ENCODE results near the gene GMDS.
A peak's percentile ranks its signal among the peaks of the same experiment; 100 is the strongest.

Gene GMDS

DNA sequence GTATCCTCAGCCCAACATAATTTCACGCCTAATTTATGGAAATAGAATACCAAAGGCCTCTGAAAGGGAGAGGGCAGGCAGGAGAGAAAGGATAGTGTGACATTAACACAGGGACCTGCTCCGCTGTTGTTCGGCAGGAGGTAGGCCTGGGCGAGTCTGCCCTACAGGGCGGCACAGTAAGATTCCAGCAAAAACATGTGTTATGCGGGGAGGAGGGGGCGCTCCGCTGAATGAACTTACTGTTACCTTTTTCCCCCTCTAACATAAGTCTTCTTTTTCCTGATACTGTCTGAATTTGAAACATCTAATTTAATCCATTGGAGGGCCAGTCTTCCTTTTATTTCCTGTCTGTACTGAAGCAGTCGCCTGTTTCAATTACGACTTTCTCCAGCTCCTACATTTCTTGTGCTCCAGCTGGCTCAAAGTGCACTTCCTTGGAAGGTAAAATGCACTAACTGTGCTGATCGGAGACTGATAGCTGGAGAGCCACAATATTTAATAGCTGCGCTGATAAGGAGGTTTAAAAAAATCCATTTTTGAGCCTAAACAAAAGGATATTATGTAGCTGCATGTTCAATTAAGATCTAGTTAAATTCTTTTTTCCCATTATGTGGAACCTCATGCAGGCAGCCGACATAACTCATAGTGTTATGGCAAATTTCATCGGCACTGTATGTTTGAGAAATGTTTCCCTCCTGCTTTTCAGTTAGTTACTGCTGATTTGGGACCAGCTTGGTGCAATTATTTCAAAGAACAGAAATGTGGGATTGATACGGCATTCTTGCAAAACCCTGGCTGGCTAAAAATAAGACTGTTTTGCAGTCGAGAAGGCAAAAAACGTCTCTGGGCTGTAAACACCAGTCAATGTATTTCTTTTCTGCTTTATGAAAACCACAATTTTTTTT is 442.7 kb downstream of the GMDS start:
- no peak for DNase-seq (ENCODE audit: low read depth in 3 of 3)

DNA sequence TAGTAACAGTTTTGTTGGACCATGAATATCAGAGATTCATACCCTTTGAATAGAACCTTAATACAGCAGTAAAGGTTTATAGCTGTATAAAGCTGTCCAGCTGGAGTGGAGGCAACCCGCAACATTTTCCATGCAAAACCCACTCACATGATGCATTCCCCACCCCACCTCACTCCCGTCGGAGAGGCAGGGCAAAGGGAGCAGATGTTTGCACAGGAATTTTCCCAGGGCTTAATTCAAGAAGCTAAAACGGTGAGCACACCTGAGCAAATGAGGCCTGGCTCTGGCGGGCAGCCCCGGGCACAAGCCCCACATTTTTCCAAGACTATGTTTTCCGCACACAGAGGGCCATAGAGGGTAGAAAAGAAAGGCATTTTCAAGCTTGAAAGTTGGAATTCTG is 444.0 kb downstream of the GMDS start:
- no peak for DNase-seq (ENCODE audit: low read depth in 3 of 3)

DNA sequence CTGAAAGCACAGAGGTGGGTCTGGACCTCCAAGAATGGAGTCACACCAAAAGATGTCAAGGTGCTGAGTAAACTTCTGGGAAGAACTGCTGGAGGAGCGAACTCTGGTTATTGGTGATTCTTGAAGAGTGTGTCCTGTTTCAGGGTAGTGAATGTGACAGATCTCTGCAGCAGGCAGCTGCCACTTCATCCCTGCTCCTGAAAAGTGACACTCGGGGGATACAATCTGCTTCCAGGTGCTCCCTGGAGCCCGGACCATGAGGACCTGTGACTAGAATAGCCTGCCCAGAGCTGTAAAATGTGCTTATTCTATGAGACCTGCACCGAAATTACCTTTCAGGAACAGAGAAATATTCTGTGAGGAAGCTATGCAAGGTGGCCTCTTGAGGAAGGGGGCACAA is 444.6 kb downstream of the GMDS start:
- DNase-seq (ENCODE audit: low read depth in 3 of 3), result no peak

DNA sequence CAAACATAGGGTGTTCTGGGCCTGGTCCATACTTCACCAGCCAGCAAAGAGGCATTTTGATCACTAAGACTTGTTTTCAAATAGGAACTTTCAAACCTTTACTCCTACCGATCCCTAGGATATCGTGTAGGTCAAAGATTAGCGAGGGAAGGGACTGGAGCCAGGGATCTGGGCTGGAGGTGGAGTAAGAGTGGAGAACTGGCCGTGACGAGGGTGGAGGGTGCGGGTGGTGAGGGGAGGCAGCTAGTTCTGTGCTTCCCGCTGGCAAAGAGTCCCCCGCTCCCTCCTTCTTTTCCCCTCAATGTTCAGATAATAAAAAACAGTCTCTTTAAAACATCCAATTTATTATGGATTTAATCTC is 446.5 kb downstream of the GMDS start:
- no peak for DNase-seq (ENCODE audit: low read depth in 3 of 3)

DNA sequence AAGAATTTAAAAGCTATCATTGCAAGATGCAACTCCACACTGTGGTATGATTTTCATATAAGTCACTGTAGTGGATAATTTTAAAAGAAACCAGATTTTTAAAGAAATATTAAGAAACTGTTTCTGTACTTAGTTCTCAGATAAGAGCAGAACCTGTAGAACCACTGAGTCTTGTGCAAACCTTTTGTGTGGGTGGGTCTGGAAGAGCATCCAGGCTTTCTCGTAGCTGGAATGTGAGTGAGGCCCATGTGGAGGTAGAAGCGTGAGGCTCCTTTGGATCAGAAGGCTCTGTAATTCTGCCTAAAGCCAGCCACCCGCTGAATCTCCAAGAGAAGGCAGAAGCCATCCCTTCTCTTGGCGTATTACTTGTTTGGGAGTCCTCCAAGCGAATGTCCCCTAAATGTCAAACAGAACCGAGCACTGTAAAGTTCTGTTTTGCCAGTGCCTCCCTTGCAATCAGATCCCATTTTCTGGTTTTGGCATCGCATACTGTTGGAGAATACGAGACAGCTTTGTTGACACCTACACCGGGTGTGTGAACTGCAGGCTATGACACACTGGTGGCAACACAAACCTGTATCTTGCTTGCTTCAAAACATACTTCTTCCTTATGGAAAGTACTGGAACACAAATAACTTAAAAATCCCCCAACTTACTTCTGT is 447.0 kb downstream of the GMDS start:
- DNase-seq (ENCODE audit: low read depth in 3 of 3), result no peak

DNA sequence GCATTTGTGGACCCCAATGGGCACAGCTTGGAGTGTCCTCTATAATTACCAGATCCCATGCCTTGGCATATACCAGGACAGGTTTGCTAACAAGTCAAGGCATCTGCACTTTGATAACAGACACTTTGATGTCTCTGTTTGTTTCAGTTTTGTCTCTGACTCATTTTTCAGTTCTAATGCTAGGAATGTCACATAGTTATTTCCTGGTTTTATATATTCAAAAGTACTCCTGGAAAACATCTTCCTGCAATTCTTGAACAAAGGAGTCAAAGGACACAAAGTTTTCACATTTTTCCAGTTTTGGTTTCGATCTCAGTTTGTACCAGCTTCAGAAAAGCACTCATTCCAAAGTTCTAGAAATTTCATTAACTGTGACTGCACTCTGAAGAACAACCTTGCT is 447.6 kb downstream of the GMDS start:
- no peak for DNase-seq (ENCODE audit: low read depth in 3 of 3)

DNA sequence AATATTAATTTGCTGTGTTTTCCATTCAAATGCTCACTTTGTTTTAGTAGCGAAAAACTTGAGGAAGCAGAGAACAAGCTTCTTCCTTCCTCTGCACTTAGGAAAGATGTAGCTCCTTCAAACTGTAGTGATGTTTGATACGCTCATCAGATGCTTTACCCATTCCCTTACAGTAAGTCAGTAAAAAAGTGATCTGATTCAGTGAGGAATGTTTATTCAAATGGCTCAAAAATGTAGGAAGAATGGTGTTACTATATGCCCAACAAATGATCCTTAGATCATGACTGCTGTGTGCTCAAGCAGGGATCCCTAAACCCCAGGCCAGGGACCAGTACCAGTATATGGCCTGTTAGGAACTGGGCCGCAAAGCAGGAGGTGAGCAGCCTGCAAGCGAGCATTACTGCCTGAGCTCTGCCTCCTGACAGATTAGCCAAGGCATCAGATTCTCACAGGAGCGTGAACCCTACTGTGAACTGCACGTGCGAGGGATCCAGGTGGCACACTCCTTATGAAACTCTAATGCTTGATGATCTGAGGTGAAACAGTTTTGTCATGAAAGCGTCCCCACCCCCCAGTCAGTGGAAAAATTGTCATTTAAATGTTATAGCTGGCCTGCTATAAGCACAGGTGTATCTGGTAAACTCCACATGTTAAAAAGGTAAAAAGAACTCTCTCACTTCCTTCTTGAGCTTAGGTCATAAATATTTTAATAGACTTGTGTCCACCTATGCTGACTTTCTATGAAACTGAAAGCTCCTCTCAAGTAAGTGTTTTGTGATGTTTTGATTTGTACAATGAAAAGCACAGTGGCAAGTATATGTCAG is 448.5 kb downstream of the GMDS start:
- DNase-seq (ENCODE audit: low read depth in 3 of 3), result no peak

DNA sequence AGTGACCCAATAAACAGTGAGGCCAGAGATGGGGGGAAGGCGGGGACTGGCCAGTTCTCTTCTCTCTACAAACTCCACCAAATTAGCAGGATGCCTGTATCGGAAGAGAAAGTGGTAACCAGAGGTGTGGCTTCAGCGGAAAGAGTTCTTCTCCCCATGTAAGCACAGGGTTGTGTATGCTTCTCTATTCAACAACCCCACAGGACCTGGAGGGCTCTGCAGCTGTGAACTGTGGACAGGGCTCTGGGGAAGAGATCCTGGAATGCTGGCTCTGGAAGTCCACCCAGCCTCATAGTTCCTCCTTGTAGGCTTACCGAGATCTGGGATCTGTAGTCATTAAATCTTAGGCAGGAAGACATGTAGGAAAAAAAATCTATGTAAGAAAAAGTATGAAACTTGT is 449.5 kb downstream of the GMDS start:
- no peak for DNase-seq (ENCODE audit: low read depth in 3 of 3)

DNA sequence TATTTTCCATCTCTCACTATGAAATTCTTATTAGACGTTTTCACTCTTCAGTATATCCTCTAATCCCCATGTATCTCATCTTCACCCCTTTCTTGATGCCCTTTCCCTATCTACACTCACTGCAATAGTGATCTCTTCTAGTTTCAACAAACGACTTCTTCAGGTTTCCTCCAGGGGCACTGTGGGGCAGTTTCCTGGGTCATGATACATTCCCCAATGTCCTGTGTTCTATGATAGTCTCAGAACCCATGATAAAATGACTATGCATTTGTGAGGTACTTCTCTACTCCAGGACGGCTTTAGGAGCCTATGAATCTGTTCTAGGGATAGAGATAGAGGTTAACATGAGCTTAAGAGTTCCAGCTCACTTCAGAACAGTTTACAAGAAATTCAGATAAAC is 452.4 kb downstream of the GMDS start:
- DNase-seq (ENCODE audit: low read depth in 3 of 3), result no peak

DNA sequence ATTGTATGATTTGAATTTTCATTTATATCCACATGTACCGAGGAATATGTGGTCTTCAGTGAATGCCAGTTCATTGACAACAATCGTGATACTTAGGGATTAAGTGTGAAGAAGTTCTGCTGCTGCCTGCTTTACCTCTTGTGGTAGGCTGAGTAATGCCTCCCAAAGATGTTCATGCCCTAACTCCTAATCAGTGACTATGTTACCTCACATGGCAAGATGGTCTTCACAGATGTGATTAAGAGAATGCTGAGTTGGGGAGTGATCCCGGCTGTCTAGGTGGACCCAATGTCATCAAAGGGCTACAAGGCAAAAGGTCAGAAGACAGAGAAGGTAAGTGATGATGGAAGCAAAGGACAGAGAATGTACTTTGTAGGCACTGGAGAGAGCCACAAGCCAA is 454.7 kb downstream of the GMDS start:
- no peak for DNase-seq (ENCODE audit: low read depth in 3 of 3)

DNA sequence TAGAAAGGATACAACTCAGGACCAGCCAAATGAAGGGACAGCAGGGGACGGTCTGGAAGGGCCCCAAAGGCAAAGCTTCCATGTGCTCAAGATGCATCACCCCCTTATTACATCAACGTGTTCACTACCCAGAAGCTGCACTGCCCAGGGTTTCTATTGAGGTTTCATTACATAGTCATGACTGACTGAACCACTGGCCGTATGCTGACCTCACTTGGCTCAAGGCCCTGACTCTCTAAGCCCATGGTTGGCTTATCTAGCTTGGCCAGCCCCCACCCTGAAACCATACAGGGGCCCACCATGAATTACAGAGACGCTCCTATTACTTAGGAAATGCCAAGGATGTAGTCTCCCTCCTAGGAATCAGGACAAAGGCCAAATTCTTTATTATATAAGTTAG is 456.3 kb downstream of the GMDS start:
- DNase-seq (ENCODE audit: low read depth in 3 of 3), result no peak

DNA sequence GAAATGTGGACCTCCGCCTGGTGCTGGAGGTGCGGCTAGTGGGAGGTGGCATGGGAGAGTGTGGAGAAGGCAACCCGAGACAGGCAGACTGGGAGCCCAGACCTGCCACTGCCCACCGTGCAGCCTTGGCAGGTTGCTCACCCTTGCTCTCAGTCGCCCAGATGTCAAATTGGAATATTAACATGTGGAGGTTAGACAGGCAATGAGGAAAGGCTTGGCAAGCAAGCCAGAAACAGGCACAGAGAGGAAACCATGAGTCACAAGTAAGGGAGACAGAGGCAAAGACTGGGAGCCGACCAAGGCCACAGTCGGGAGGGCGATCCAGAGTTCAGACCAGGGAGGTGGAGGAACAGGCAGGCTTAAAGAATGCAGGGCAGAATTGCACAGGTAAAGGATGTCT is 457.5 kb downstream of the GMDS start:
- no peak for DNase-seq (ENCODE audit: low read depth in 3 of 3)

DNA sequence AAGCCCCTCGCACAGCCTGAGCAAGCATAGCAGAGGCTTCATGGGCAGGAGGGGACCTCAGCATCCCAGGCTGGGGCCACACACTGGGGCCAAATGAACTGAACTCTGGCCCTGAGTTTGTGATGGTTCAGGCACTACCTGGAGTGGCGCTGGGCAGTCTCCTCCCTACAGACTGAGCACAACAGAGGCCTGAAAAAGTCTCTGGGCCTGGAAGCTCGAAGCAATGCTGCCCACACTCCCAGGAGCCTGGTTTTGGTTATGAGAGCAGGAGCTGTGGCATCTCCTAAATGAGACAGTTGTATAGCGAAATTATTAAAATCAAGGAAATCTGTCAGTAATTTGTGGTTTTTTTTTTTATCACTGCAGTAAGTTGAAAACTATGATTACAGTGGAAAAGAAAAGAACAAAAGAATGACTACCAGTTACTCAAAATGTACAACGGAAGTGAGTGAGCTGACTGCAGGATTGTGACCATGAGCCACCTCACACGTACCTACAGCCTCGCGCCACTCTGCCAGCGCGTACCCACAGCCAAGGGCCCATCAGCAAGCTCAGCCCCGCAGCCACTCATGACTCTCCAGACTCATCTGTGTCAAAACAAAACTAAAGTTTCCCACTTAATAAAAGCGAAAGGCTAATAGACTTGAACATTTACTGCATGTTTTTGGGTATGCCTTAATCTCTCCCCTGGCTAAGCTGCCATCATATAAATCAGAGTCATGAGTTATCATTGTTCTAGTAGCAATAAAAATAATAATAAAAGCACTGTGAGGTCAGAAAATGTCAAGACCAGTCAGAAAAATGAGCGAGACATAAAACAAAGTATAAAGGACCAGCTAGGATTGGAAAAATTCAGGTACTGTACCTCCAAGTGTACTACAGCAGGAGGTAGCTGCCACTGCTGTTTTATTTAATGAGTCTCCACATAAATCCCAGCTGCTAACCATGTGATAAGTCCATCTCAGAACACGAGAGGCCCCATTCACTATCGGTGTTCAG is 458.7 kb downstream of the GMDS start:
- DNase-seq (ENCODE audit: low read depth in 3 of 3), result peak in 1 of 3 experiments; percentile 31

DNA sequence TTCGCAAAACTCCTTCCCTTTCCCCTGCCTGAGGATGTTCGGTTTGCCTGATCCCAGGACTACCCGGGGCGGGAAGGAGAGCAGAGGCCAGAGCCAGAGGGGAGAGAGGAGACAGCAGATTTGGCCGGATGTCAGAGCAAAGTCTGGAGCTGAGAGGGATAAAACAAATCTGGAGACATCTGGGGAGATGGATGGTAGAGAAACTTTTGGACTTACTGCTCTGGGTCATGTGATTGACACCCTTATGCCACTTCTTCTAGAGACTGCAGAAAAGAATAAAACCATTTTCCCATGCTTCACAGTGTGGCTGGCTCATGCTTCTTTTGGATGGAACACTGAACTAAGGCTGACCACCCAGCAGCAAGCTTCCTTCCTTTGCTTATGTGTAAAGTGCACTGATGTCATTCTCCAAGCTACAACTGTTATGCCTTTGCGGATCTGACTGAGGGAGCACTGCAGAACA is 461.0 kb downstream of the GMDS start:
- DNase-seq (ENCODE audit: low read depth in 3 of 3), result no peak

DNA sequence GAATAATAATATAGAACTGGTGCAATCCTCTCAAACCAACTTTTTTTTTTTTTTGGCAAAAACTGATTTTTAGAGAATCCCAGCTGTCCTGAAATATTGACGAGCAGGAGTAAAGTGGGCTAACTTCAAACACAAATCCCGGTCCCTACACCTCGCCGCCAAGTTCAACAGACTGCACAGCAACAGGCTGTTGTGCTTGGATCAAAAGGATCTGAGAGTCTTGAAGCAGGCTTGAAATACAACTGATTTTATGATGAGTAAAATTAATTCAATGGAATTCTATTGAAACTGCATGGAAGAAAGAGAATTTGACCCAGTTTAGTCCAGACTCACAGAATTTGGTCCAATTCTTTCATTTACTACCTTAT is 463.6 kb downstream of the GMDS start:
- DNase-seq (ENCODE audit: low read depth in 3 of 3), result no peak

DNA sequence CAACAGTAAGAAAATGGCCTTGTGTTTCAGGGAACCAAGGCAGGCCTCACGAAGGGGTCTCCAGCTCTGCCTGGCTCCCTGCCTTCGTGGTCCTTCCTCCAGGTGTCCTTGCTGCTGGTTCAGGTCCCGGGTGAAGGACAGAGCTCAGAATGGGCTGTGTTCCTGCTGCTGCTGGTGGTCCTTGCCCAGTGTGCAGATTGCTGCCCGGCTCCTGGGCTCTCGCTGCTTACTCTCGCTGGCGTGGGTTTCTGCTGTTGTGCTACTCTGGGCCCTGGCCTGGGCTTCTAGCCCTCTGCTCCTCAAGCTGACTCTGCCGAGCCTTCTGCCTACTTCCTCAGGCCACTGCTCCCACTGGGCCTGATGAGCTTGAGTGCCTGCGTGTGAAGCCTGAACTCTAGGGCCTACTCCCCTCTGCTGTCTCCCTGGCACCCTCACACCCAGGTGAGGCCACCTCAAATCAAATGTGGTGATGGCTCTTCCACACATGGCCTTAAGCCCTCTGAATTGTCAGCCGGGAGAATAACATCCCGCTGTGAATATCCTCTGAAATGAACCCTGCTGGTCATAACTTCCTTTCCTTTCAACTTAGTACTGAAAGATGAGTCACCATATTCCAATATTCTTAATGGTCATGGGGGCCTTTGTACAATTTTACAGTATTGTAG is 464.1 kb downstream of the GMDS start:
- no peak for DNase-seq (ENCODE audit: low read depth in 3 of 3)

DNA sequence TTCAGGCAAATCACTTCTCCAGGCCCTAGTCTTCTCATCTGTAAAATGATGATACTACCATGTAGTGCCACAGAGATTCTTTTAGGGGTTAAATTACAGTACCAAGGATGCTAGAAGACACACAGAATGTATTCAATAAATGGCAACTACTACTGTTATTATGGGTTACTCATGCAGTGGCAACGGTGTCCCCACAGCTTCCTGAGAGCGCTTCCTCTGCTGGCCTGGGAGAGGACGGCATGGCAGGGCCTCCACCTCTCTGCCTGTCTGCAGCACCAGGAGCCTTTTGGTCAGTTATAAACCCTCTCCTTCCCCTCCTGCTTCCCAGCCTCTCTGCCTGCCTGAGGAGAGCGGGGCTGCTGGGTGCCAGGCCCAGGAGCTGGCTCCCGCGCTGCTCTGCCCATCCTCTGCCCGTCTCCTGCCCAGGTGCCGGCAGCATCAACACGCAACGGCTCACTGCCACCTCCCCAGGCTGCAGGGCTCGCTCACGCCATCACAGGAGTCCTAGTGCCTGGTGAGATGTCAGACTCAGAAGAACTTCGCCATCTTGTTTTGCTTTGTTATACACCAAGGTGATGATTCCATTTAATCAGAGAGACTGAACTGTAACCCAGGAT is 465.0 kb downstream of the GMDS start:
- no peak for DNase-seq (ENCODE audit: low read depth in 3 of 3)

DNA sequence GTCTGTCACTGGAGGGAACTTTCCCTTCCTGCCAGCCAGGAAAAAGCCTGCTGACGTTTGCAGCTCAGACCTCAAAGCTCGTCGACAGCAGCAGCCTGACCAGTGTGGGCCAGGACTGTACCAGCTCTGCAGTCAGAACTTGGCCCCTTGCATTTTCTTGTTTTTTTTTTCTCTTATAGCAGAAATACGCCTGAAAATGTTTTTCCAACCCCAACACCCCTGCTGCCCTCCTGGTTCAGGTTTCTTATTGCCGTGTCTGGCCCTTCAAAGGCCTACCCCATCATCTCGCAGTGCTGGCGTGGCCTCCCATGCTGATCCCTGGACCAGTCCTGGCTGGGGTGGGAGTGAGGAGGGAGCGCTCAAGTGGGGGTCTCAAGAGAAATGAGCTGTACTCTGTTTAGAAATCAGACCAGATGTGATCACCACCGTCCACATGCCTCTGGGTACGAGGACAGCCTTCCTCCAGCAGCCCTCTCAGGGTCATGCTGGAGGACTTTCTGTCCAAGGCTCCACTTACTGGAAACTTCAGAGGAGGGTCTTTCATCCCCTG is 466.6 kb downstream of the GMDS start:
- no peak for DNase-seq (ENCODE audit: low read depth in 3 of 3)

DNA sequence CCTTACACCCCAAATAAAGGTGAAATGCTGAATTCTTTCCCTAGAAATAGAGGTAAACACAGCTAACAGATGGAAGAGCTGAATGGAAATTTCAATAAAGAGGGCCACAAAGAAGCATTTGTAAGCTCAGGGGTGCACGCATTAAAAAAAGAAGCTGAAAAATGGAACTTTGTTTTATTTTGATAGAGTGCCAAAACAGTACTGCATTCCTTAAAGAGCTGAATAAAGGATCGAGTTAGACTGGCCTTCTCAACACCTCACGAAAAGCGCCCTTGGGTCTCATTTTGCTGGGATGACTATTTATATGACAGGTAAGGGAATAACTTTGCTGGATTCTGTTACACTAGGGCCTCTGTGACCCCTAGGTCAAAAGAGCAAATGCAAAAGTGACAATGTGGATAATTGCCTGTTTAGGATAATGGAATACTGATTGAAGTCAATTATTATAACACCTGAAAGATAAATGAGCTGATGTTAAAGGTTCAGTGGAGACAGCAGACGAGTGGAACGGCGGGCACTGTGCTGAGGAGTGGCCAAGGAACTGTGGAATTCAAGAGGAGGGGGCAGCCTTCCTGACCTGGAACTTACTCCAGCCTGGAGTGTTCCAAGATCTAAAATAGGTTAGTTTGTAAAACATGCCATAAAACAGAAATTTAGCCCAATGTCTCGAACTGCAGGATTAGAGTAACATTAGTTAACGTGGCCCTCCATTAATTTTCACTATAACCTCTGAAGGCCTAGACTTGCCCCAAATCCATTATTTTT is 467.3 kb downstream of the GMDS start:
- DNase-seq (ENCODE audit: low read depth in 3 of 3), result no peak
